ENCODE results near the gene CEP112.

- no peak for TF ChIP-seq POLR2A (IDR thresholded peaks at IDR 0.05; ENCODE audit: extremely low read depth, insufficient read length)
- TF ChIP-seq MYC (IDR thresholded peaks at IDR 0.05; ENCODE audit: low read depth, low read length): no peak
- no peak for TF ChIP-seq CTCF (IDR thresholded peaks at IDR 0.05; ENCODE audit: low read depth, low read length)
- no peak for TF ChIP-seq MAX (IDR thresholded peaks at IDR 0.05; ENCODE audit: low read depth, low read length)
These were observed 170.2 kb downstream of the CEP112 start for GRCh38 chr17:66021757-66022156.

All from NB4 (cell line).